NCI-H1105 (cell line): ENCODE results near the gene CACNA1F.

Experiments
- DNase-seq: peaks from one replicate; lab custom pipeline; 2025; lab: John Stamatoyannopoulos, UW

Gene CACNA1F

GRCh38 chrX:49230500-49231232, 2.5 kb downstream of the CACNA1F start:
- no peak for DNase-seq

- no peak for DNase-seq
These were observed 5.0 kb downstream of the CACNA1F start for GRCh38 chrX:49228185-49228584.

- DNase-seq = no peak
These were observed 5.4 kb downstream of the CACNA1F start for GRCh38 chrX:49227726-49228125.

- no peak for DNase-seq
These were observed 6.2 kb downstream of the CACNA1F start for GRCh38 chrX:49226946-49227345.

GRCh38 chrX:49225858-49226257, 7.3 kb downstream of the CACNA1F start:
- DNase-seq = no peak

GRCh38 chrX:49221868-49222267, 11.3 kb downstream of the CACNA1F start:
- DNase-seq = no peak

- no peak for DNase-seq
These were observed 13.0 kb downstream of the CACNA1F start for GRCh38 chrX:49220100-49220499.

GRCh38 chrX:49214996-49215526, 18.1 kb downstream of the CACNA1F start:
- no peak for DNase-seq

GRCh38 chrX:49214416-49214815, 18.7 kb downstream of the CACNA1F start:
- DNase-seq = no peak

GRCh38 chrX:49212861-49213260, 20.3 kb downstream of the CACNA1F start:
- no peak for DNase-seq

- no peak for DNase-seq
These were observed 20.9 kb downstream of the CACNA1F start for GRCh38 chrX:49212209-49212608.

GRCh38 chrX:49211074-49211473, 22.1 kb downstream of the CACNA1F start:
- DNase-seq = no peak

GRCh38 chrX:49210406-49210805, 22.7 kb downstream of the CACNA1F start:
- DNase-seq = no peak

- no peak for DNase-seq
These were observed 23.5 kb downstream of the CACNA1F start for GRCh38 chrX:49209434-49210251.

- DNase-seq = no peak
These were observed 24.7 kb downstream of the CACNA1F start for GRCh38 chrX:49208399-49208798.

- no peak for DNase-seq
These were observed 26.6 kb downstream of the CACNA1F start for GRCh38 chrX:49206543-49206942.

GRCh38 chrX:49205443-49205842, 27.7 kb downstream of the CACNA1F start:
- no peak for DNase-seq

GRCh38 chrX:49204709-49205108, 28.4 kb downstream of the CACNA1F start:
- DNase-seq = no peak

GRCh38 chrX:49204017-49204416, 29.1 kb downstream of the CACNA1F start:
- no peak for DNase-seq

GRCh38 chrX:49203536-49203935, 29.6 kb downstream of the CACNA1F start:
- no peak for DNase-seq

- DNase-seq = no peak
These were observed 31.1 kb downstream of the CACNA1F start for GRCh38 chrX:49202022-49202421.

- peak; percentile 68 for DNase-seq
These were observed 33.0 kb downstream of the CACNA1F start, which contains the start of gene SYP for GRCh38 chrX:49199906-49200771. Gene SYP, minus strand, starts transcription at chrX:49200193. Its CDS starts 7 bp downstream, at chrX:49200186.
